Measurements from ENCODE around the gene FGFRL1. TPM values are rescaled to one million over a fixed set of nuclear protein-coding genes. Genes with fewer than 3 reads are reported as not detected.

Gene FGFRL1
- polyA plus RNA-seq, 1 donor (not counting 4 experiments of a cell fraction or from before 2014, with no cell fraction given) = 2.8 TPM

DNA sequence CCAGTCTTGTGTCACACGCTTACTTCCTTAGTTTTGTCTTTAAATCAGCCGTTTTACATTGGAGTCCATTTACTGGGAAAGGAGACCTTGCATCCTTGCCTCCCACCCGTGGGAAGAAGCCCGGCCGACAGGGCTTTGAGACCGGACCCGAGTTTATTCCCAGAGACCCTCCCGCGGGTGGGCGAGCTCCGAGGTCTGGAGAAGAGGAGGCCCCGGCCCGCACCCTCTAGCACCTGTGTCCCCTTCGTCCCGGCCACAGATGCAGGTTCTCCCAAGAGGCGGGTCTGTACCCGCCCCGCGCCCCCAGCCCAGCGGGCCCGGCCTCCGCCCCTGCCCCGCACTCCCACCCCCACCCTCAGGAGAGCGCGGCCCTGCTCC lies 14.4 kb upstream of the FGFRL1 start:
- Histone ChIP-seq H3K79me2 (ENCODE audit: control insufficient read depth, insufficient read depth, low read length) (no peaks in the 10 kb centered on the region), H2AFZ (ENCODE audit: control insufficient read depth, low read length) (no peak overlapping the region), H3K9me3 (ENCODE audit: control insufficient read depth, low read depth, low read length) (no peaks in the 10 kb centered on the region), H4K20me1 (ENCODE audit: control insufficient read depth, extremely low read depth, insufficient read depth, low read length) (no peaks in the 10 kb centered on the region), H3K27me3 (ENCODE audit: control insufficient read depth, extremely low read depth, insufficient read depth, low read length) (peaks cover 58% of the 10 kb centered on the region), H3K9ac (ENCODE audit: control insufficient read depth, extremely low read depth, insufficient read depth, low read length) (no peak overlapping the region), H3K36me3 (ENCODE audit: control insufficient read depth in 2 of 2, extremely low read depth in 1 of 2, insufficient read depth in 2 of 2, low read length in 2 of 2) (no peaks in the 10 kb centered on the region), H3K4me3 (ENCODE audit: control insufficient read depth in 2 of 3, extremely low read depth in 1 of 3, insufficient read depth in 2 of 3, low read depth in 1 of 3, low read length in 3 of 3) (no peak overlapping the region), H3K9me1 (ENCODE audit: control insufficient read depth, extremely low read depth, insufficient read depth, low read length) (no peaks in the 10 kb centered on the region), H3K27ac (ENCODE audit: control insufficient read depth, insufficient read depth, low read length) (no peak overlapping the region), H3K4me1 (ENCODE audit: control insufficient read depth, extremely low read depth, insufficient read depth, low read length) (no peaks in the 10 kb centered on the region), H3K4me2 (ENCODE audit: control insufficient read depth, extremely low read depth, insufficient read depth, low read depth, low read length) (no peak overlapping the region)
- TF ChIP-seq, protein P1, sequence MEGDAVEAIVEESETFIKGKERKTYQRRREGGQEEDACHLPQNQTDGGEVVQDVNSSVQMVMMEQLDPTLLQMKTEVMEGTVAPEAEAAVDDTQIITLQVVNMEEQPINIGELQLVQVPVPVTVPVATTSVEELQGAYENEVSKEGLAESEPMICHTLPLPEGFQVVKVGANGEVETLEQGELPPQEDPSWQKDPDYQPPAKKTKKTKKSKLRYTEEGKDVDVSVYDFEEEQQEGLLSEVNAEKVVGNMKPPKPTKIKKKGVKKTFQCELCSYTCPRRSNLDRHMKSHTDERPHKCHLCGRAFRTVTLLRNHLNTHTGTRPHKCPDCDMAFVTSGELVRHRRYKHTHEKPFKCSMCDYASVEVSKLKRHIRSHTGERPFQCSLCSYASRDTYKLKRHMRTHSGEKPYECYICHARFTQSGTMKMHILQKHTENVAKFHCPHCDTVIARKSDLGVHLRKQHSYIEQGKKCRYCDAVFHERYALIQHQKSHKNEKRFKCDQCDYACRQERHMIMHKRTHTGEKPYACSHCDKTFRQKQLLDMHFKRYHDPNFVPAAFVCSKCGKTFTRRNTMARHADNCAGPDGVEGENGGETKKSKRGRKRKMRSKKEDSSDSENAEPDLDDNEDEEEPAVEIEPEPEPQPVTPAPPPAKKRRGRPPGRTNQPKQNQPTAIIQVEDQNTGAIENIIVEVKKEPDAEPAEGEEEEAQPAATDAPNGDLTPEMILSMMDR (optimal IDR thresholded peaks at IDR 0.05 in 1 of 3, IDR thresholded peaks at IDR 0.05 in 1 of 3, conservative IDR thresholded peaks at IDR 0.05 in 1 of 3; ENCODE audit: extremely low read depth in 1 of 3, insufficient read depth in 2 of 3, low read length in 3 of 3) = no peak
- no peak for TF ChIP-seq EZH2 (IDR thresholded peaks at IDR 0.05; ENCODE audit: low read length)
- FAIRE-seq = no peak
- dilution Hi-C loops (cut with MboI; ENCODE audit: extremely low pct_ligation_motif_present, low sequenced_read_pairs) = no loop called here
- no peak for DNase-seq (ENCODE audit: low read depth, low spot score)

DNA sequence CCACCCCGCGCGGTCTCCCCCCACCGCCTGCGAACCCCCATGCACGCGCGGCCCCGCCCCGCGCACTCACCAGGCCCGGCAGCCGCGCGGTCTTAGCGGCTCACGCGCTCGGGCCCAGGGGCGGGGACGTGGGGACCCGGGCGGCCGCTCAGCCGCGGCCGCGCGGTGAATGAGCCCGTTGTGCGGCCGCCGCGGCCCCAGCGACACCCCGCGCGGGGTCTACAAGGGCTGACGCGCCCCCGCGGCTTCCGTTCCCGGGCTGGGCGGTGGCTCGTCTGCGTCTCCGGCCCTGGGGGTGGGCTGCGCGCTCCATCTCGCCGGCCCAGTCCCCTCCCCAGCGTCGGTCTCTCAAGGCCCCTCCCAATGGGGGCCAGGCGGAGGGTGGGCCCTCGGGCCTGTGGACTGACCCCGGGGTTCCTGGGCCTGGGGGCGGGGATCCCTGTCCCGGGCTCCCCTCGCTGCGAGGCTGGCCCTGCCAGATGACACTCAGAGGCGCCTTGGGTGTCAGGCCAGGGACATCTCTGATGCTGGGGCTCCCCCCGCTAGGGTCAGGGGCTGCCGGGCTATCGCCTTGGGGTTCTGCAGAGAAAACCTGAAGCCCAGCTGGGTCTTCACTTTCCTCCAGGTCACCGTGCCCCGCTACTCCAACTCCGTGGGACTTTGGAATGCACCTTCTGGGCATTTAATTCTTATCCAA lies 13.9 kb upstream of the FGFRL1 start:
- Histone ChIP-seq H3K27me3 (ENCODE audit: control insufficient read depth, extremely low read depth, insufficient read depth, low read length) (peaks cover 64% of the 10 kb centered on the region), H3K4me2 (ENCODE audit: control insufficient read depth, extremely low read depth, insufficient read depth, low read depth, low read length) (no peak overlapping the region), H3K27ac (ENCODE audit: control insufficient read depth, insufficient read depth, low read length) (no peak overlapping the region), H2AFZ (ENCODE audit: control insufficient read depth, low read length) (no peak overlapping the region), H3K4me1 (ENCODE audit: control insufficient read depth, extremely low read depth, insufficient read depth, low read length) (no peaks in the 10 kb centered on the region), H3K79me2 (ENCODE audit: control insufficient read depth, insufficient read depth, low read length) (no peaks in the 10 kb centered on the region), H4K20me1 (ENCODE audit: control insufficient read depth, extremely low read depth, insufficient read depth, low read length) (no peaks in the 10 kb centered on the region), H3K9me1 (ENCODE audit: control insufficient read depth, extremely low read depth, insufficient read depth, low read length) (no peaks in the 10 kb centered on the region), H3K36me3 (ENCODE audit: control insufficient read depth in 2 of 2, extremely low read depth in 1 of 2, insufficient read depth in 2 of 2, low read length in 2 of 2) (no peaks in the 10 kb centered on the region), H3K4me3 (ENCODE audit: control insufficient read depth in 2 of 3, extremely low read depth in 1 of 3, insufficient read depth in 2 of 3, low read depth in 1 of 3, low read length in 3 of 3) (no peak overlapping the region), H3K9ac (ENCODE audit: control insufficient read depth, extremely low read depth, insufficient read depth, low read length) (no peak overlapping the region), H3K9me3 (ENCODE audit: control insufficient read depth, low read depth, low read length) (no peaks in the 10 kb centered on the region)
- no peak for FAIRE-seq
- no peak for DNase-seq (ENCODE audit: low read depth, low spot score)
- dilution Hi-C loops (cut with MboI; ENCODE audit: extremely low pct_ligation_motif_present, low sequenced_read_pairs) = no loop called here
- TF ChIP-seq EZH2 (IDR thresholded peaks at IDR 0.05; ENCODE audit: low read length) = peak; percentile 68
- TF ChIP-seq, protein P1 (optimal IDR thresholded peaks at IDR 0.05 in 1 of 3, IDR thresholded peaks at IDR 0.05 in 1 of 3, conservative IDR thresholded peaks at IDR 0.05 in 1 of 3; ENCODE audit: extremely low read depth in 1 of 3, insufficient read depth in 2 of 3, low read length in 3 of 3) = no peak

Measured in keratinocyte (primary cell).